IPS DF 6.9 (cell line): ENCODE data around the gene MSANTD1.

Experiments
- DNase-seq: peaks from one replicate; pipeline ENCODE4 v3.0.0-alpha.2; 2013; ENCODE audit warnings: low read depth, low spot score
- H3K27ac ChIP-seq: one replicate; pipeline ENCODE4 v1.5.1; 2013; ENCODE audit warnings: low read length, control low read depth
- H3K27me3 ChIP-seq: 2 replicates; pipeline ENCODE4 v1.6.1; 2013; ENCODE audit warnings: mild to moderate bottlenecking, low read length; ENCODE audit not compliant: control insufficient read depth, insufficient read depth
- H3K36me3 ChIP-seq: 2 replicates; pipeline ENCODE4 v1.6.1; 2013; ENCODE audit warnings: low read length; ENCODE audit not compliant: control insufficient read depth, insufficient read depth
- H3K4me1 ChIP-seq: 2 replicates; pipeline ENCODE4 v1.6.1; 2013; ENCODE audit warnings: low read length; ENCODE audit not compliant: control insufficient read depth, insufficient read depth
- H3K4me3 ChIP-seq: 2 replicates; pipeline ENCODE4 v1.5.1; 2013; ENCODE audit warnings: mild to moderate bottlenecking, low read length
- H3K9me3 ChIP-seq: 2 replicates; pipeline ENCODE4 v1.6.1; 2013; ENCODE audit warnings: low read length, inconsistent platforms; ENCODE audit not compliant: control insufficient read depth, insufficient read depth
- WGBS: extraction: QIAGEN DNeasy Blood & Tissue Kit; methylation state at CpG from one replicate; pipeline ENCODE4 v1.1.7; 2013; ENCODE audit warnings: mixed read lengths, missing lambda C conversion rate; ENCODE audit not compliant: insufficient read length, insufficient coverage; 5-methylcytosine and 5-hydroxymethylcytosine counted together

The MSANTD1 gene

DNA sequence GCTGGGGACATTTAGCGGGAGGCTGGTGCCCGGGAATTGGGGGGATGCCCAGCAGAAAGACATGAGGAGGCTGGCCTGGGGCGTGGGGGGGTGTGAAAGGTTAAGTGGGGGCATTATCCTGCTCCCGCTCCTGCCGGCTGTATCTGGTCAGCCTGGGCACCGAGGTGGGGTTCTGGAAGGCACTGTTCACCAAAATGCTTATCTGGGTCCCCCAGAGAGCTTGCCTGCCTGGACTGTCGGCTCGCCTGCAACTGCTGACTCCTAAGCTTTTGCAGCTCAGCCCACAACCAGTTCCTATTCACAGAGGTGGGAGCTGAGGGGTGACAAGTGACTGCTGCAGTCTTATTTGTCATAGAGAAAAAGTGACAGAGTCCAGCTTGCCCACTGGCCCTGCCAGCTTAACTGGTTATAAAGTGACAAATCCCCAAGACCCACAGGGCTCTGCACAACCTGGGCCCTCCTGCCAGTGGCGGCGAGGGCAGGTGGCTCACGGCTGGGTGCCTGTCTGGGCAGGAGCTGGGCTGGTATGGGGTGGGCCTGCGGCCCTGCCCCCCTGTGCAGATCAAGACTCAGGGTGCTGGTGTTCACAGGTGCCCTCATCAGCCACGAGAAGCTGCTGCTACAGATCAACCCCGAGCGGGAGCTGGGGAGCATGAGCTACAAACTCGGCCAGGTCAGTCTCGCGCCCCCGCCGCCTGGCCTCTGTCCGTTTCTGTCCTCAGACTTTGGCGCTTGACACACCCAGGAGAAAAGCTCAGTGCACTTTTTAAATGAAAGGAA, 23.7 kb upstream of the MSANTD1 start:
- Histone ChIP-seq H3K27ac (no peak overlapping the region), H3K4me1 (no peaks in the 10 kb centered on the region), H3K9me3 (no peaks in the 10 kb centered on the region), H3K4me3 (no peak overlapping the region), H3K27me3 (no peaks in the 10 kb centered on the region), H3K36me3 (peaks cover 22% of the 10 kb centered on the region)
- DNase-seq: no peak
- no CpG with 5 or more reads among the region's 22 CpGs for WGBS

DNA sequence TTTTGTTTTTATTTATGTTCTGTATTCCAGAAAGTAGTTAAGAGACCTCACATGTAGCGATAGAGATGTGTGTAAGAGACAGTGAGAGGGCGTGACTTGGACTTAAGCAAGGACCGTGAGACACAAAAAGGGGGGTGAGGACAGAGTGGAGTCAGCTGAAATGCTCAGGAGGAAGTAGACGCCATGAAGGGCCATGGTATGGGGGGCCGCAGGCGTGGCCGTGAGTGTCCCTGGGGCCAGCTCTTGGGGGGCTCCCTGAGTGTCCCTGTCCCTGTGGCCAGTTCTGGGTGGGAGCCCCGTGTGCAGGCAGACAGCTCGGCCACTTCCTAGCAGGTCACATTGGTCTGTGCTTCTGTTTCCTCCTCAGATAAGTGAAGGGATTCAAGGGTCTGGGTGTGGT, 23.0 kb upstream of the MSANTD1 start:
- Histone ChIP-seq H3K27me3 (no peaks in the 10 kb centered on the region), H3K9me3 (no peaks in the 10 kb centered on the region), H3K4me3 (no peak overlapping the region), H3K27ac (no peak overlapping the region), H3K36me3 (peaks cover 27% of the 10 kb centered on the region), H3K4me1 (no peaks in the 10 kb centered on the region)
- no CpG with 5 or more reads among the region's 9 CpGs for WGBS
- DNase-seq: no peak

DNA sequence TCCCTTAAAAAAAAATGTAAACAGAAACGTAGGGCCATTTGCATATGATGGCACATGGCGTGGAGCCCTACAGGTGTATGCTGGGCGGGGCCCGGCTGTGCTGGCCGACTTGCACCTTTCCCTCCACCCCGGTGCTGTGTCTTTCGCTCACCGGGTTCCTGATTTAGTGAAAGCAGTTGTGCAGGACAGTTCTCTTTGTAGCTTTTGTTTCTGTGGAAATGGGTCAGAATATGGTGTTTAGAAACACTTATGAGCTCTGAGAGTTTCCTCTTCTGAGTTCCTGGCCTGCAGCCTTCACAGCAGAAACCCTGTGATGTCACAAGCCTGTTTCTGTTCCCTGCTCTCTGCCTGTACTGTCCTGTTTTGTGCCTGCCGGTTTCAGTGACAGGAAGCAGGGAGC, 22.5 kb upstream of the MSANTD1 start:
- no peaks in the 10 kb centered on the region for H3K9me3 ChIP-seq
- no peak for DNase-seq
- no peak overlapping the region for H3K4me3 ChIP-seq
- no peaks in the 10 kb centered on the region for H3K27me3 ChIP-seq
- peaks cover 33% of the 10 kb centered on the region for H3K36me3 ChIP-seq
- no peaks in the 10 kb centered on the region for H3K4me1 ChIP-seq
- no CpG with 5 or more reads among the region's 9 CpGs for WGBS
- no peak overlapping the region for H3K27ac ChIP-seq

DNA sequence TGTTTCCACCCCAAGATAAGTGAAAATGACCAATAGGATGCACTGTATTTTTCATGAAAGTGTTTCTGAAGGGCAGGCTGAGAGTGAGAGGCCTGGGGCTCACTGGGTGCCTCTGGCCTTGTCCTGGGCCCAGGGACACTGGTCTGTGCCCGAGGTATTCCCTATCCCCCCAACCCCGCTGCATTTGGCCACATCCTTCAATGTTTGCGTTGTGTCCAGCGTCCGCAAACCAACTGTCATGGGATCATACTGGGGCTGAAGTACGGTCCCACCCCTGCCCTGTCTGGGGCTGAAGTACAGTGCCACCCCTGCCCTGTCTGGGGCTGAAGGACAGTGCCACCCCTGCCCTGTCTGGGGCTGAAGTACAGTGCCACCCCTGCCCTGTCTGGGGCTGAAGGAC, 22.0 kb upstream of the MSANTD1 start:
- DNase-seq: no peak
- WGBS: no CpG with 5 or more reads among the region's 6 CpGs
- Histone ChIP-seq H3K4me3 (no peak overlapping the region), H3K9me3 (no peaks in the 10 kb centered on the region), H3K27me3 (no peaks in the 10 kb centered on the region), H3K27ac (no peak overlapping the region), H3K4me1 (no peaks in the 10 kb centered on the region), H3K36me3 (peaks cover 31% of the 10 kb centered on the region)

DNA sequence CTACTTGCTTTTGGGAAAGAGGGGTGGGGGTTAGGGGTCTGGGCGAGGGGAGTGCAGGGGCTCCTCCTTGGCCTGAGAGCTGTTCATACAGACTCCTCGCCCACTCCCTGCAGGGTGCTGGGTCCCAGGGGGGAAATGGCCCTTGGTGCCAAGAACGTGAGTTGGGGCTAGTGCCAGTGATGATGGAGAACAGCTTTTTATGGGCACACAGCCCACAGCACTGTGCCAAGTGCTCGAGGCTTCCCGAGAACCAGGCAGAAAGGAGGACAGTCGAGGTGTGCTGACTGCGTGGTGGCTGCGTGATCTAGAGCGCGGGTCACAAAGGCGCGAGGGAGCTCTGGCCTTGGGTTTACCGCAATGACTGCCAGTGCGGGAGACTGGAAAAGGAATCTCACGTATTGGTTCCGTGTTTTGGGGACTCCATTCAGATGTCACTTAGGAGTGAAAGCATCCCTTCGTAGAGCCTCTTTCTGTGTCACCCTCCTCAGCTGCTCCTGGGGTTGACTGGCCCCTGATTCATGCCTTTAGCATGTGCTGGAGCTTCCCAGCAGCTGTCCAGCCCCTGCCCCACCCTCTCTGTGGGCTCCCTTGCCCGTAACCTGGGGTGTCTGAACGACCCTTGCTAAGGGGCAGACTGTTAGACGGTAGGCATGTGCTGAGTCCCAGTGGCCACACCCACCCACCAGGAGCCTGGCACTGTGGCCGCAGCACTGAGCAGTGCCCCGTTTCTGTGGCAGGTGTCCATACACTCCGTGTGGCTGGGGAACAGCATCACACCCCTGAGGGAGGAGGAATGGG, 20.9 kb upstream of the MSANTD1 start:
- Histone ChIP-seq H3K27me3 (no peaks in the 10 kb centered on the region), H3K27ac (no peak overlapping the region), H3K36me3 (peaks cover 30% of the 10 kb centered on the region), H3K4me1 (no peaks in the 10 kb centered on the region), H3K9me3 (no peaks in the 10 kb centered on the region), H3K4me3 (no peak overlapping the region)
- DNase-seq: no peak
- WGBS: no CpG with 5 or more reads among the region's 23 CpGs

DNA sequence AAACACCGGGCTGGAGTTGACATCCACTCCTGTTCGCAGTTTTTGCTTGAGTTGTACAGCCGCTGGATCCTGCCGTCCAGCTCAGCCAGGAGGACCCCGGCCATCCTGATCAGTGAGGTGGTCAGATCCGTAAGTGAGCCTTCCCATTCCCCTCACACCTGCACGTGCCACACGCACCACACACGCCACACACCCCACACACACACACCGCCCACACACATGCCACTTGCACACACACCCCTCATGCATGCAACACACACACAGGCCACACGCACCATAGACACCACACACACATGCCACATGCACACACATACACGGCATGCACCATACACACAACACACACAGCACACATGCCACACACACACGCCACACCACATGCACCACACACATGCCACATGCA, 20.1 kb upstream of the MSANTD1 start:
- no peaks in the 10 kb centered on the region for H3K9me3 ChIP-seq
- no peaks in the 10 kb centered on the region for H3K27me3 ChIP-seq
- H3K4me3 ChIP-seq: no peak overlapping the region
- peaks cover 35% of the 10 kb centered on the region for H3K36me3 ChIP-seq
- no peak for DNase-seq
- no peak overlapping the region for H3K27ac ChIP-seq
- no CpG with 5 or more reads among the region's 13 CpGs for WGBS
- H3K4me1 ChIP-seq: no peaks in the 10 kb centered on the region

DNA sequence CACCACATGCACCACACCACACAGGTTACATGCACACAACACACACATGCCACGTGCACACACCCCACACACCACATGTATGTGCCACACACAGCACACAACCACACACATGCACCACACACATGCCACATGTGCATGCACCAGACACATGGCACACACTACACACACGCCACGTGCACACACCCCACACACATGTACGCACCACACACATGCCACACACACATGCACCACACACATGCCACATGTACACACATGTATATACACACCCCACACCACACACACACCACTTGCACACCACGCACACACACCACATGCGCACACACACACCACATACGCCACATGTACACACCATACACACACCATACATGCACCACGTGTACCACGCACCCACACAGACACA, 19.6 kb upstream of the MSANTD1 start:
- no peaks in the 10 kb centered on the region for H3K4me1 ChIP-seq
- no peaks in the 10 kb centered on the region for H3K9me3 ChIP-seq
- DNase-seq: no peak
- H3K27me3 ChIP-seq: no peaks in the 10 kb centered on the region
- no peak overlapping the region for H3K4me3 ChIP-seq
- peaks cover 35% of the 10 kb centered on the region for H3K36me3 ChIP-seq
- WGBS: 100% methylated on average over 3 of the region's 9 CpGs
- H3K27ac ChIP-seq: no peak overlapping the region

DNA sequence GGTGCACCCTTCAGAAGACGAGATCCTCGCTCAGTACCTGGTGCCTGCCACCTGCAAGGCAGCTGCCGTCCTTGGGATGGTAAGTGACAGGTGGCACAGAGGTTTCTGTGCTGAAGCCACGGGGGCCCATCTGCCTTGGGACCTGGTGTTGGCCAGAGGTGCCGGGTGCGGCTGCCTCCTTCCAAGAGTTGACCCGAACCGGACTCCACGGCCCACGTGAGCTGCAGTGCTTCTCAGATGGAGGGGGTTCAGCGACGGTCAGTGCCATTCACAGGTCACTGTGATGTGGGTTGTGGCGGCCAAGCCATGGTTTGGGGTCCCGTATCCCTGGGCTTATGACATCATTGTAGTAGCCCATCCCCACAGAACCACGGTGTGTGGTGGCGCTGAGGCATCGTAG, 19.0 kb upstream of the MSANTD1 start:
- no CpG with 5 or more reads among the region's 17 CpGs for WGBS
- H3K4me1 ChIP-seq: no peaks in the 10 kb centered on the region
- no peak for DNase-seq
- no peaks in the 10 kb centered on the region for H3K27me3 ChIP-seq
- no peak overlapping the region for H3K27ac ChIP-seq
- H3K9me3 ChIP-seq: no peaks in the 10 kb centered on the region
- no peak overlapping the region for H3K4me3 ChIP-seq
- peaks cover 41% of the 10 kb centered on the region for H3K36me3 ChIP-seq

DNA sequence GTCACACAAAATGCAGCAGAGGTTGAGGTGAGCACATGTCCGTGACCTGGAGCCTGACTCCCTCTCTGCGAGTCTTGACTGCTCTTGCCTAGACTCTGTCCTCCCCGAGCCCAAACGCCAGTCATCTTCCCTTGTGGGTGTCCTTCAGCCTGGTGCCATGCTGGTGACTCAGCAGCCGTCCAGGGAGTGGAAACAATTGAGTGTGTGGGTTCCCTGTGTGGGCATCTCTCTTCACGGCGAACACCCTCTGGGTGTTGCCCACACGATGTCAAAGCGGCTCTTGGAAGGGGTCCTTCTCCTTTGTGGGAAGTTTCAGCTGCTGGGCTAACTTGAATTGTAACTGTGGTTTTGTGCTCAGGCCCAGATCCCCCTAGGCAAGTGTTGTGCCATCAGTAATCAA, 17.5 kb upstream of the MSANTD1 start:
- no peak overlapping the region for H3K27ac ChIP-seq
- no CpG with 5 or more reads among the region's 9 CpGs for WGBS
- no peaks in the 10 kb centered on the region for H3K4me1 ChIP-seq
- peaks cover 54% of the 10 kb centered on the region for H3K36me3 ChIP-seq
- H3K27me3 ChIP-seq: no peaks in the 10 kb centered on the region
- H3K4me3 ChIP-seq: no peak overlapping the region
- H3K9me3 ChIP-seq: no peaks in the 10 kb centered on the region
- no peak for DNase-seq

DNA sequence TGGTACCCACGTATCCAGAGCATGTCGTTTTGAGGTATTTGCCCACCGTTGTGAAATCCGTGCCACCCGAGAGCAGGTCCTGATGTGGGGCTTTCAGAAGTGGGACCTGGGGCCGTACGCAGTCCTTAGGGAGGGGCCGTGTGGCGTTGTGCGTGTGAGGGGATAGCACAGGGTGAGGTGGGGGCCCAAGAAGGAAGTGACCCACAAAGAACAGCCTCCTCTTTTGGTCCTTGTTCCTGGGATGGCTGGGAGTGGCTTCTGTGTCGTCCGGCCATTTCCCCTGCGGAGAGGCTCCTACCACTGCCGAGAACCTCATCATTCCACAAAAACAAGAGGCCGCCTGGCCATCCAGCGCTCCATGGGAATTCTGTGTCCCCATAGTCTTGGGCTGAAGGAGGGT, 17.0 kb upstream of the MSANTD1 start:
- no peaks in the 10 kb centered on the region for H3K4me1 ChIP-seq
- H3K36me3 ChIP-seq: peaks cover 52% of the 10 kb centered on the region
- H3K27me3 ChIP-seq: no peaks in the 10 kb centered on the region
- no peak overlapping the region for H3K27ac ChIP-seq
- no peak for DNase-seq
- no peaks in the 10 kb centered on the region for H3K9me3 ChIP-seq
- no peak overlapping the region for H3K4me3 ChIP-seq
- no CpG with 5 or more reads among the region's 16 CpGs for WGBS
